Fibroblast of lung (primary cell): ENCODE data around the gene YIPF3. TPM values are rescaled to one million over a fixed set of nuclear protein-coding genes. Genes with fewer than 3 reads are reported as not detected.
"Not testable (repeated sequence)": the region's sequence is repeated elsewhere in the genome, so short reads cannot be mapped to it uniquely, and the experiment has no call there.

Experiments used
- DNase-seq, 2 donors: peaks; one replicate each; pipeline versions ENCODE4 v3.0.0 to v3.0.0-alpha.2; 2010; ENCODE audit warnings: low read depth in 2 of 2
- H2AFZ ChIP-seq: 2 replicates; pipeline ENCODE4 v1.5.1; 2012; ENCODE audit warnings: low read length, control low read depth, inconsistent platforms
- H3K27ac ChIP-seq: 2 replicates; pipeline ENCODE4 v1.5.1; 2011; ENCODE audit warnings: low read length, control low read depth; ENCODE audit not compliant: insufficient read depth
- H3K27me3 ChIP-seq: 2 replicates; pipeline ENCODE4 v1.5.1; 2011; ENCODE audit warnings: mild to moderate bottlenecking, low read length; ENCODE audit not compliant: control insufficient read depth, insufficient read depth
- H3K36me3 ChIP-seq: 2 replicates; pipeline ENCODE4 v1.5.1; 2011; ENCODE audit warnings: low read length; ENCODE audit not compliant: control insufficient read depth, insufficient read depth
- H3K4me1 ChIP-seq: 2 replicates; pipeline ENCODE4 v1.5.1; 2011; ENCODE audit warnings: low read length; ENCODE audit not compliant: control insufficient read depth, insufficient read depth; ENCODE audit errors: extremely low read depth
- H3K4me2 ChIP-seq: 2 replicates; pipeline ENCODE4 v1.5.1; 2011; ENCODE audit warnings: low read length, control low read depth; ENCODE audit not compliant: insufficient read depth; ENCODE audit errors: extremely low read depth
- H3K4me3 ChIP-seq, 4 experiments: fragments of 200-600 bp in 1 of 4; sonication (generic) in 1 of 4; replicated peaks in 1 of 4; 2 replicates each; pipeline ENCODE4 v1.5.1; 2011 to 2016; ENCODE audit warnings: low read length in 4 of 4, low read depth in 3 of 4, mild to moderate bottlenecking in 3 of 4, control low read depth in 2 of 4, inconsistent platforms in 1 of 4, mixed read lengths in 1 of 4; ENCODE audit not compliant: insufficient read depth in 1 of 4; ENCODE audit errors: control extremely low read depth in 1 of 4
- H3K79me2 ChIP-seq: 2 replicates; pipeline ENCODE4 v1.5.1; 2012; ENCODE audit warnings: mild to moderate bottlenecking, low read length, inconsistent platforms; ENCODE audit not compliant: control insufficient read depth, insufficient read depth
- H3K9ac ChIP-seq: 2 replicates; pipeline ENCODE4 v1.5.1; 2011; ENCODE audit warnings: mild to moderate bottlenecking, low read length, control low read depth; ENCODE audit not compliant: insufficient read depth
- H3K9me3 ChIP-seq: 2 replicates; pipeline ENCODE4 v1.5.1; 2012; ENCODE audit warnings: low read depth, low read length; ENCODE audit not compliant: control insufficient read depth, insufficient read depth
- H4K20me1 ChIP-seq: 2 replicates; pipeline ENCODE4 v1.5.1; 2011; ENCODE audit warnings: low read length; ENCODE audit not compliant: control insufficient read depth, insufficient read depth; ENCODE audit errors: extremely low read depth
- CTCF ChIP-seq, 2 donors: IDR thresholded peaks in 1 of 2; conservative IDR thresholded peaks in 1 of 2; 1 replicate in 1 of 2; 2 replicates in 1 of 2; pipeline ENCODE4 v1.5.1; 2011 to 2012; ENCODE audit warnings: low read length in 2 of 2, control low read depth in 1 of 2, inconsistent platforms in 1 of 2, low read depth in 1 of 2, mild to moderate bottlenecking in 1 of 2
- EZH2 ChIP-seq: IDR thresholded peaks from 2 replicates; pipeline ENCODE4 v1.5.1; 2012; ENCODE audit warnings: low read length, control low read depth, mild to moderate bottlenecking; ENCODE audit errors: missing control alignments
- polyA minus RNA-seq: library from RNA; depleted of rRNA, polyadenylated mRNA; stranded (reverse); fragments of >200 nt; gene quantifications from 2 replicates; pipeline ENCODE4 v1.2.3, GENCODE V29; 2011; ENCODE audit warnings: low replicate concordance
- polyA plus RNA-seq, 2 donors: library from polyadenylated mRNA; depleted of rRNA in 1 of 2; stranded (reverse) in 1 of 2; unstranded in 1 of 2; fragments of >200 nt; gene quantifications; 2 replicates each; pipeline ENCODE4 v1.2.1, GENCODE V29; 2011 to 2012; ENCODE audit warnings: missing spikeins in 1 of 2
- total RNA-seq: library from RNA; depleted of rRNA; stranded (reverse); fragments of >200 nt; gene quantifications from 2 replicates; pipeline ENCODE4 v1.2.1, GENCODE V29; 2014

YIPF3 gene
- total RNA-seq: 83.7 and 106 TPM in 2 replicates
- polyA plus RNA-seq: 173 TPM in 2 replicates
- polyA plus RNA-seq (2012): 137 TPM in 2 replicates
- 298 and 444 TPM in 2 replicates for polyA minus RNA-seq

- peak within 1 kb of the TSS; percentile 98 for H2AFZ ChIP-seq
- H3K36me3 ChIP-seq: peaks cover 36% of the 10 kb centered on the region
- H4K20me1 ChIP-seq: no peaks in the 10 kb centered on the region
- H3K27me3 ChIP-seq: no peaks in the 10 kb centered on the region
- H3K4me1 ChIP-seq: peaks cover 11% of the 10 kb centered on the region
- H3K27ac ChIP-seq: peak within 1 kb of the TSS; percentile 86
- peak within 1 kb of the TSS; percentile 99 for H3K4me2 ChIP-seq
- peak within 1 kb of the TSS; percentile 87 for H3K9ac ChIP-seq
- DNase-seq: peak; percentile 94 to 99
- H3K79me2 ChIP-seq: peaks cover 49% of the 10 kb centered on the region
- peak within 1 kb of the TSS; percentile 74 to 99 (median 90) for H3K4me3 ChIP-seq
- H3K9me3 ChIP-seq: no peaks in the 10 kb centered on the region
- no peak for TF ChIP-seq EZH2
Measured at GRCh38 chr6:43516697-43517504, at the start of gene YIPF3, which contains the start of gene POLR1C. YIPF3 (minus strand) TSS chr6:43516926; CDS start chr6:43516807, 119 bp downstream. POLR1C (plus strand) TSS chr6:43517089; CDS start chr6:43517110, 21 bp downstream.

- Histone ChIP-seq H4K20me1 (no peaks in the 10 kb centered on the region), H3K4me3 (no peak overlapping the region), H3K27me3 (no peaks in the 10 kb centered on the region), H3K79me2 (no peaks in the 10 kb centered on the region), H3K36me3 (peaks cover 11% of the 10 kb centered on the region), H2AFZ (no peak overlapping the region), H3K9me3 (no peaks in the 10 kb centered on the region), H3K4me1 (no peaks in the 10 kb centered on the region), H3K27ac (no peak overlapping the region), H3K9ac (no peak overlapping the region), H3K4me2 (no peak overlapping the region)
- no peak for DNase-seq
- TF ChIP-seq CTCF (conservative IDR thresholded peaks at IDR 0.05 in 1 of 2, IDR thresholded peaks at IDR 0.05 in 1 of 2; ENCODE audit: low read depth in 1 of 2, low read length in 2 of 2): no peak
- no peak for TF ChIP-seq EZH2
Measured at GRCh38 chr6:43559328-43559727, 42.6 kb upstream of the YIPF3 start.

DNA sequence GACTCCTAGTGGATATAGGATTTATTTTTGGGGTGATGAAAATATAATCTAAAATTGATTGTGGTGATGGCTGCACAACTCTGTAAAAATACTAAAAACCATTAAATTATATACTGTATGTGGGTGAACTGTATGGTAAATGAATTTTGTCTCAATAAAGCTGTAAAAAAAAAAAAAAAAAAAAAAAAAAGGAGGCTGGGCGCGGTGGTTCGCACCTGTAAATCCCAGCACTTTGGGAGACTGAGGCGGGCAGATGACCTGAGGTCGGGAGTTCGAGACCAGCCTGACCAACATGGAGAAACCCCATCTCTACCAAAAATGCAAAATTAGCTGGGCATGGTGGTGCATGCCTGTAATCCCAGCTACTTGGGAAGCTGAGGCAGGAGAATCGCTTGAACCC, 40.9 kb upstream of the YIPF3 start:
- H3K27me3 ChIP-seq, H3K27ac ChIP-seq, H2AFZ ChIP-seq, H3K4me3 ChIP-seq, DNase-seq, H3K4me2 ChIP-seq, H4K20me1 ChIP-seq, H3K4me1 ChIP-seq, H3K9ac ChIP-seq, H3K79me2 ChIP-seq, H3K9me3 ChIP-seq: not testable (repeated sequence)
- H3K36me3 ChIP-seq: peaks cover 13% of the 10 kb centered on the region

GRCh38 chr6:43547222-43547621, 30.5 kb upstream of the YIPF3 start:
- TF ChIP-seq EZH2: no peak
- no peak for TF ChIP-seq CTCF (conservative IDR thresholded peaks at IDR 0.05 in 1 of 2, IDR thresholded peaks at IDR 0.05 in 1 of 2; ENCODE audit: low read depth in 1 of 2, low read length in 2 of 2)
- H3K4me1 ChIP-seq: no peaks in the 10 kb centered on the region
- H3K27me3 ChIP-seq: no peaks in the 10 kb centered on the region
- H3K9ac ChIP-seq: no peak overlapping the region
- DNase-seq: no peak
- no peaks in the 10 kb centered on the region for H4K20me1 ChIP-seq
- no peak overlapping the region for H3K4me2 ChIP-seq
- H2AFZ ChIP-seq: no peak overlapping the region
- H3K27ac ChIP-seq: no peak overlapping the region
- no peaks in the 10 kb centered on the region for H3K79me2 ChIP-seq
- H3K9me3 ChIP-seq: no peaks in the 10 kb centered on the region
- H3K4me3 ChIP-seq: no peak overlapping the region
- H3K36me3 ChIP-seq: peaks cover 10% of the 10 kb centered on the region
